ENCODE data around the gene AP3D1. TPM values are rescaled to one million over a fixed set of nuclear protein-coding genes. Genes with fewer than 3 reads are reported as not detected.
"Not testable (repeated sequence)": the region's sequence is repeated elsewhere in the genome, so short reads cannot be mapped to it uniquely, and the experiment has no call there.

AP3D1 gene
- 100 to 1,000 TPM in 2 of 4 donors, 10 to 100 TPM in 2; 71.9 to 103 (median 91.4) TPM for total RNA-seq
- 100 to 1,000 TPM in 1 of 3 donors, 10 to 100 TPM in 2; 51.5 to 120 (median 76.0) TPM for polyA plus RNA-seq
- long read RNA-seq, donor 1, transcript AP3D1-206 (6 exons, 3,357 nt), result major isoform, 22 of 279 reads
- long read RNA-seq, donor 1, partial matches to known transcripts, result 218 of 279 reads
- long read RNA-seq, donor 1, other reads (novel, unspliced or antisense), result 36 of 279 reads
- long read RNA-seq, donor 2, full-length matches to known transcripts, result 65 of 333 reads
- long read RNA-seq, donor 2, partial matches to known transcripts, result 226 of 333 reads
- long read RNA-seq, donor 2, other reads (novel, unspliced or antisense), result 42 of 333 reads

DNA sequence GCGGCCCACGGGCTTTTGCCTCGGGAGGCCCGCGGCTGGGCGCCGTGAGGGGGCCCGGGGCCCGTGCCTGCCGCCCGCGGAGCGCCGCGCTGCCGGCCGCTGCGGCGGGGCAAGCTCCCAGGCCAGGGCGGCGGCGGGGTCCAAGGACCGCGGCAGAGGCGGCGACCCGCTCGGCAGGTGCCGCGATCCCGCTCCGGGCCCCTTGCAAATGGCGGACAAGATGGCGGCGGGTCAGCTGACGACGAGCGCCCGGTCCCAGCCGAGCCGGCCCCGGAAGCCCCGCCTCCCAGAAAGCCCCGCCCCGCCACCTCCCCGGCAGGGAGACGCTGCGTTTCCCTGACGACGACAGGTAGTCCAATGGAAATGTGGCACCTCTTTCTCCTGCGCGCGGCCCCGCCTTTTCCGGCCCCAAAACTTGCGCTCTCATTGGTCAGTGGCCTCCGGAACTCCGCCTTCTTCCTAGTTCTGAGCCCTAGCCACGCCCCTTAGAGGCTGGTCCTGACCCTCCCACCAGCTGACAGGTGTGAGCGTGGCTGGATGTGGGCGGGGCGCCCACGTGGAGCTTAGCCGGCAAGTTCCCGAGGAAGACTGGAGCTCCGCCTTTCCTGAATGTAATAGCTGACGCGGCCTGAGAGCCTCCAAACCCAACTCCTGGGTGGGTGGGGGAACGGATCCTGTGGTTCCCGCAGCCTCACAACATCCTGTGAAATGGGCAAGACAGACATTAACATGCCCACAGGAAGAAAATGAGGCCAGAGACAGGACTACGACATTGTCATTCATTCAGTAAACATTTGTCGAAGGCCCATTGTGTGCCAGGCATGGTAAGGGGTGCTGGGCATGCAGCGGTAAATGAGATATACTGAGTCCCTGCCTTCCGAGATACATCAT lies at the start of gene AP3D1:
Gene AP3D1 (minus strand): TSS at position 228 of the 891 bp plus-strand sequence. CDS start 232 bp downstream, outside the sequence.
- intact Hi-C loops (cut with DNase I), result loop anchor here (5.0 to 10.0 kb wide), 5 partner anchors 36 to 243 kb away; partner anchors contain the start of genes PLEKHJ1 (in 1 of the 2) and SF3A2 (in 1 of the 2)
- Histone ChIP-seq H3K27me3 (ENCODE audit: insufficient read depth in 3 of 3, low read length in 2 of 3) (no peaks in the 10 kb centered on the region), H3K36me3 (ENCODE audit: insufficient read depth in 1 of 2, low read depth in 1 of 2) (no peaks in the 10 kb centered on the region), H3K4me1 (peaks cover 37% of the 10 kb centered on the region), H3K27ac (peak within 1 kb of the TSS; percentile 96), H3K9me3 (no peaks in the 10 kb centered on the region), H3K4me3 (peak within 1 kb of the TSS; percentile 100)
- ATAC-seq (peak; percentile 94 to 97 (median 96)), DNase-seq (peak; percentile 100)
- TF ChIP-seq, protein P1, sequence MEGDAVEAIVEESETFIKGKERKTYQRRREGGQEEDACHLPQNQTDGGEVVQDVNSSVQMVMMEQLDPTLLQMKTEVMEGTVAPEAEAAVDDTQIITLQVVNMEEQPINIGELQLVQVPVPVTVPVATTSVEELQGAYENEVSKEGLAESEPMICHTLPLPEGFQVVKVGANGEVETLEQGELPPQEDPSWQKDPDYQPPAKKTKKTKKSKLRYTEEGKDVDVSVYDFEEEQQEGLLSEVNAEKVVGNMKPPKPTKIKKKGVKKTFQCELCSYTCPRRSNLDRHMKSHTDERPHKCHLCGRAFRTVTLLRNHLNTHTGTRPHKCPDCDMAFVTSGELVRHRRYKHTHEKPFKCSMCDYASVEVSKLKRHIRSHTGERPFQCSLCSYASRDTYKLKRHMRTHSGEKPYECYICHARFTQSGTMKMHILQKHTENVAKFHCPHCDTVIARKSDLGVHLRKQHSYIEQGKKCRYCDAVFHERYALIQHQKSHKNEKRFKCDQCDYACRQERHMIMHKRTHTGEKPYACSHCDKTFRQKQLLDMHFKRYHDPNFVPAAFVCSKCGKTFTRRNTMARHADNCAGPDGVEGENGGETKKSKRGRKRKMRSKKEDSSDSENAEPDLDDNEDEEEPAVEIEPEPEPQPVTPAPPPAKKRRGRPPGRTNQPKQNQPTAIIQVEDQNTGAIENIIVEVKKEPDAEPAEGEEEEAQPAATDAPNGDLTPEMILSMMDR (IDR thresholded peaks at IDR 0.05), result no peak
- WGBS, 3 donors, result 2 to 3% (median 2%) methylated on average over 45 to 74 of the region's 74 CpGs

DNA sequence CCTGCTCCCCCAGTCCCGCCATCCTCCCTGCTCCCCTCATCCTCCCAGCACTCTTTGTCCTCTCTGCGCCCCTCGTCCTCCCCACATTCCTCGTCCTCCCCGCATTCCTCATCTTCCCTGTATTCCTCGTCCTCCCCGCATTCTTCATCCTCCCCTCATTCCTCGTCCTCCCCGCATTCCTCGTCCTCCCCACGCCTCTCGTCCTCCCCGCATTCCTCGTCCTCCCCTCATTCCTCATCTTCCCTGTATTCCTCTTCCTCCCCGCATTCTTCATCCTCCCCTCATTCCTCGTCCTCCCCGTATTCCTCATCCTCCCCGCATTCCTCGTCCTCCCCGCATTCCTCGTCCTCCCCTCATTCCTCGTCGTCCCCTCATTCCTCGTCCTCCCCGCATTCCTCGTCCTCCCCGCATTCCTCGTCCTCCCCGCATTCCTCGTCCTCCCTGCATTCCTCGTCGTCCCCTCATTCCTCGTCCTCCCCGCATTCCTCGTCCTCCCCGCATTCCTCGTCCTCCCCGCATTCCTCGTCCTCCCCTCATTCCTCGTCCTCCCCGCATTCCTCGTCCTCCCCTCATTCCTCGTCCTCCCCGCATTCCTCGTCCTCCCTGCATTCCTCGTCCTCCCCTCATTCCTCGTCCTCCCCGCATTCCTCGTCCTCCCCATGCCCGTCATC lies 49.4 kb upstream of the AP3D1 start:
- H3K36me3 ChIP-seq (ENCODE audit: insufficient read depth in 1 of 2, low read depth in 1 of 2), result peaks cover 0 to 38% of the 10 kb centered on the region in 2 donors
- H3K9me3 ChIP-seq; H3K27ac ChIP-seq; ATAC-seq; H3K4me3 ChIP-seq; H3K27me3 ChIP-seq (ENCODE audit: insufficient read depth in 3 of 3, low read length in 2 of 3); DNase-seq; intact Hi-C loops (cut with DNase I); H3K4me1 ChIP-seq: not testable (repeated sequence)
- 93 to 95% (median 95%) methylated on average over 49 to 50 of the region's 50 CpGs for WGBS, 3 donors

DNA sequence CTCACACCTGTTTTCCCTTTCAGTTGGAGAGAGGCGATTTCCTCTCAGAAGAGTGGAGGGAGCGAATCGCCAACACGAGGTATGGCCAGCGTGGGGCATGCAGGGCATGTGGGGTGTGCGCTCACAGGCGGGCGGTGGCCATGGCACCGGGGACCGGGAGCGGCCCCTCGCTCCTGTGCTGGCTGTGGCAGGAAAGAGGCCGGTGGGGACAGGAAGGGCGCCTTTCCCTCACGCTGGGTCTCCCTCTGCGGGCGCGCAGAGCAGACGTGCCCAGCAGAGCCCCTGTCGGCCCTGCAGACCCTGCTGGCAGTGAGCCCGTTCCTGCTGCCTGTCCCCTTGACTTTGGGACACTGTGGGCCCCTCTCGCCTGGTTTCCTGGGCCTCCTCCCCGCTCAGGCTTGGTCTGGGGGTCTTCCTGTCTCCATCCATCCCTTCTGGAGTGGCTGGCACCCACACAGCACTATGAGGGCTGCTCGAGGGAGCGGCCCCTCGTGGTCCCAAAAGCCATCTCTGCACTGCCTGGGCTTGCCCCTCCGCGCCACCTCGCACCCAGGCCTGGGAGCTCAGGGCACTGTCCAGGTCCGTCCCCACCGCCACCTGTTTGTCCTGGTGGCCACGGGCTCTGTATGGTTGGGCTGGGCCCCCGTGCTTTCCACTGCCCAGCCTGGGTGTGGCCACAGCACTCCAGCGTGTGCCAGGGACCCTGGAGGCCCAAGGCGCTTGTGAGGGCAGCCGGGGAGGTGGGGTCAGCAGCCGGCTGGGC lies 48.7 kb upstream of the AP3D1 start:
- TF ChIP-seq, protein P1 (IDR thresholded peaks at IDR 0.05), result no peak
- WGBS, 3 donors, result 87 to 90% (median 87%) methylated on average over 23 to 37 of the region's 37 CpGs
- ATAC-seq (no peak), DNase-seq (no peak)
- Histone ChIP-seq H3K4me1 (peaks cover 5% of the 10 kb centered on the region), H3K9me3 (no peaks in the 10 kb centered on the region), H3K4me3 (no peak overlapping the region), H3K36me3 (ENCODE audit: insufficient read depth in 1 of 2, low read depth in 1 of 2) (peaks cover 0 to 39% of the 10 kb centered on the region in 2 donors), H3K27me3 (ENCODE audit: insufficient read depth in 3 of 3, low read length in 2 of 3) (no peaks in the 10 kb centered on the region), H3K27ac (no peak overlapping the region)
- intact Hi-C loops (cut with DNase I), result loop anchor here in 1 of 2 donors (5.0 kb wide), 1 partner anchor 43 kb away; no protein-coding TSS in a partner anchor

DNA sequence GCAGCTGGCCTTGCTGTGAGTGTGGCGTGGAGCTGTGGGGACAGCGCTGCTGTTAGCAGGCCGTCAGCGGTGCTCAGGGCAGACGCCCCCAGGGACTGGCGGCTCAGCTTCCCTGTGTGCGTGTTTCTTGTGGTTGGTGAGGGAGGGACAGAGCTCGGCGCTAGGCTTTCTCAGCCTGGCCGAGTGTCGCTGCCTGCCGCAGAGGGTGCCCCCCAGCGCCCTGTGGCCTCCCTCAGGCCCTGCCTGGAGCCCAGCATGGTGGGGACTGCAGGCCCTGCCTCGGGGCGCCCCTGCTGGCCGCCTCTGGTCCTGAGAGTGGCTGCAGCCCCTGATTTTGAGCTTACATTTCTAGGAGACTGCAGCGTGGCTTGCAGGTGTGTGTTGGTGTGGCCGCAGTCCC lies 47.8 kb upstream of the AP3D1 start:
- ATAC-seq, result peak; percentile 24 to 56 (median 39)
- intact Hi-C loops (cut with DNase I), result loop anchor here in 1 of 2 donors (5.0 kb wide), 1 partner anchor 42 kb away; no protein-coding TSS in a partner anchor
- H3K27me3 ChIP-seq (ENCODE audit: insufficient read depth in 3 of 3, low read length in 2 of 3), result no peaks in the 10 kb centered on the region
- DNase-seq, result no peak
- H3K9me3 ChIP-seq, result no peaks in the 10 kb centered on the region
- H3K4me3 ChIP-seq, result no peak overlapping the region
- no peak overlapping the region for H3K27ac ChIP-seq
- 77 to 79% (median 79%) methylated on average over 17 to 18 of the region's 18 CpGs for WGBS, 3 donors
- H3K36me3 ChIP-seq (ENCODE audit: insufficient read depth in 1 of 2, low read depth in 1 of 2), result peaks cover 0 to 47% of the 10 kb centered on the region in 2 donors
- TF ChIP-seq, protein P1 (IDR thresholded peaks at IDR 0.05), result peak; percentile 13
- H3K4me1 ChIP-seq, result peaks cover 5% of the 10 kb centered on the region
